Measurements from ENCODE around the gene LRRTM4. TPM values are rescaled to one million over a fixed set of nuclear protein-coding genes. Genes with fewer than 3 reads are reported as not detected.

The LRRTM4 gene
- total RNA-seq, 4 donors from 2014 or later, result 0.27 to 0.32 TPM; not detected in 2

DNA sequence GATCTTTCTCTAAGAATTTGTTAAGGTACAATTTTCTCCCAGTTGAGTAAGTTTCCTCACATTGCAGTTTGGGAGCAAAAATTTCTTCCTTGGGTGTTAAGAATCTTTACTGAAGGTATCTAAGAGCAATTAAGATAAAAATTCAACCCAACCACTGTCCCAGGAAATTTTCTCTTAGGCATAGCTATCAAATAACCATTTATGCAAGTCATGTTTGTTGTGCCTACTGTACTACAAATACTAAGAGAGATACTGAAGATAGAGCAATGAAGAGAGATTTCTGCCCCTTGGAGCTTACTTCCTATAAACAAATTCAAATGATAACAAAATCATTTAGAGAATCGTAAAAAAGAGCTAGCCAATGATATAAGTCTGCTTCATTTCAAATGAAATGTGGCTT lies 402.8 kb downstream of the LRRTM4 start:
- H3K36me3 ChIP-seq, result no peaks in the 10 kb centered on the region
- H3K27me3 ChIP-seq, result no peaks in the 10 kb centered on the region
- no peaks in the 10 kb centered on the region for H3K4me1 ChIP-seq
- intact Hi-C loops (cut with DNase I; ENCODE audit: low total_unique reads) (no loop called here), in situ Hi-C loops (cut with MboI; ENCODE audit: low pct_ligation_motif_present in 1 of 4, low pct_unique_long_range_greater_than_20kb in 1 of 4, low sequenced_read_pairs in 3 of 4) (no loop called here)
- TF ChIP-seq EP300 (IDR thresholded peaks at IDR 0.05; ENCODE audit: low read depth) (no peak), POLR2A (IDR thresholded peaks at IDR 0.05) (no peak), POLR2AphosphoS5 (IDR thresholded peaks at IDR 0.05) (no peak)
- TF ChIP-seq, protein P1, sequence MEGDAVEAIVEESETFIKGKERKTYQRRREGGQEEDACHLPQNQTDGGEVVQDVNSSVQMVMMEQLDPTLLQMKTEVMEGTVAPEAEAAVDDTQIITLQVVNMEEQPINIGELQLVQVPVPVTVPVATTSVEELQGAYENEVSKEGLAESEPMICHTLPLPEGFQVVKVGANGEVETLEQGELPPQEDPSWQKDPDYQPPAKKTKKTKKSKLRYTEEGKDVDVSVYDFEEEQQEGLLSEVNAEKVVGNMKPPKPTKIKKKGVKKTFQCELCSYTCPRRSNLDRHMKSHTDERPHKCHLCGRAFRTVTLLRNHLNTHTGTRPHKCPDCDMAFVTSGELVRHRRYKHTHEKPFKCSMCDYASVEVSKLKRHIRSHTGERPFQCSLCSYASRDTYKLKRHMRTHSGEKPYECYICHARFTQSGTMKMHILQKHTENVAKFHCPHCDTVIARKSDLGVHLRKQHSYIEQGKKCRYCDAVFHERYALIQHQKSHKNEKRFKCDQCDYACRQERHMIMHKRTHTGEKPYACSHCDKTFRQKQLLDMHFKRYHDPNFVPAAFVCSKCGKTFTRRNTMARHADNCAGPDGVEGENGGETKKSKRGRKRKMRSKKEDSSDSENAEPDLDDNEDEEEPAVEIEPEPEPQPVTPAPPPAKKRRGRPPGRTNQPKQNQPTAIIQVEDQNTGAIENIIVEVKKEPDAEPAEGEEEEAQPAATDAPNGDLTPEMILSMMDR (IDR thresholded peaks at IDR 0.05), result no peak
- no peaks in the 10 kb centered on the region for H3K9me3 ChIP-seq
- H3K4me3 ChIP-seq, result no peak overlapping the region
- 76 to 90% methylated on average over 1 of the region's 1 CpG for WGBS, 2 donors (ENCODE audit: low coverage in 1 of 2)
- DNase-seq, result no peak
- no peak overlapping the region for H3K27ac ChIP-seq

DNA sequence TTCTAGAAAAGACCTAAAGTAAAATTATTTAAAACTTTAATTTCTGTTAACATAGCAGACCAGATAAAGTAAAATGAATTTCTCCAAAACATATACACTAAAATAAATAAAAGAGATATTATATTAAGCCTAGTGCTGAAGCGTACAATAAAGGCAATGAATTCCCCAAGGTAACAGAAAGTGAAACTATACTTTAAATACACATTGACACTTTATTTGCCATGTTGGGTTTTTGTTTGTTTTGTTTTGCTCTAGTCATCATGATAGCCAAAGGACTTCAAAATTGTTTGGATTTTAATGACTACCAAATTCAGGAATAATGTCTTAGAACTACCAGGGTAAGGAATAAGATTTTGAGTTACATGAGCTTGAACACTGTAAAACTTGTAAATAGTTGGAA lies 413.3 kb downstream of the LRRTM4 start:
- H3K27ac ChIP-seq, result no peak overlapping the region
- no peaks in the 10 kb centered on the region for H3K27me3 ChIP-seq
- 38 to 60% methylated on average over 1 of the region's 1 CpG for WGBS, 2 donors (ENCODE audit: low coverage in 1 of 2)
- in situ Hi-C loops (cut with MboI; ENCODE audit: low pct_ligation_motif_present in 1 of 4, low pct_unique_long_range_greater_than_20kb in 1 of 4, low sequenced_read_pairs in 3 of 4), result no loop called here
- no peak for DNase-seq
- no peak overlapping the region for H3K4me3 ChIP-seq
- no peaks in the 10 kb centered on the region for H3K9me3 ChIP-seq
- TF ChIP-seq POLR2A (IDR thresholded peaks at IDR 0.05), result no peak
- TF ChIP-seq EP300 (IDR thresholded peaks at IDR 0.05; ENCODE audit: low read depth), result no peak
- TF ChIP-seq, protein P1 (IDR thresholded peaks at IDR 0.05), result no peak
- TF ChIP-seq POLR2AphosphoS5 (IDR thresholded peaks at IDR 0.05), result no peak
- H3K4me1 ChIP-seq, result no peaks in the 10 kb centered on the region
- H3K36me3 ChIP-seq, result no peaks in the 10 kb centered on the region
- intact Hi-C loops (cut with DNase I; ENCODE audit: low total_unique reads), result no loop called here

DNA sequence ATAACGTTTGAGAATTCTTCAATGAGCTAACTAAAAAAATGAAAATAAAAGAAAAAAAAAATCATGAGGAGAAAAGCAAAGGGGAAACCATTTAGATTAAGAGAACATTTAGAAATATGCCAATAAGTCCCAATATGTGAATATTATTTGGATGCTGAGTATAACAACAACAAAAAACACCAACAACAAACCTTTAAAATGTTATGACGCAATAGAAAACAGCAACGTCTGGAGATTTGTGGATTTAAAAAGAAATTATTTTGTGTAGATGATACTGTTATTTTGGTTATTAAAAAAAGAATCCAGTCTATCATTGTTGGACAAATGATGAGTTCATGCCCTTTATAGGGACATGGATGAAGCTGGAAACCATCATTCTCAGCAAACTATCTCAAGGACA lies 417.2 kb downstream of the LRRTM4 start:
- Histone ChIP-seq H3K36me3 (no peaks in the 10 kb centered on the region), H3K27me3 (no peaks in the 10 kb centered on the region), H3K9me3 (no peaks in the 10 kb centered on the region), H3K4me1 (no peaks in the 10 kb centered on the region), H3K4me3 (no peak overlapping the region), H3K27ac (no peak overlapping the region)
- in situ Hi-C loops (cut with MboI; ENCODE audit: low pct_ligation_motif_present in 1 of 4, low pct_unique_long_range_greater_than_20kb in 1 of 4, low sequenced_read_pairs in 3 of 4), result no loop called here
- WGBS, 2 donors (ENCODE audit: low coverage in 1 of 2), result 70 to 72% methylated on average over 3 of the region's 3 CpGs
- intact Hi-C loops (cut with DNase I; ENCODE audit: low total_unique reads), result no loop called here
- TF ChIP-seq POLR2AphosphoS5 (IDR thresholded peaks at IDR 0.05) (no peak), POLR2A (IDR thresholded peaks at IDR 0.05) (no peak), EP300 (IDR thresholded peaks at IDR 0.05; ENCODE audit: low read depth) (no peak)
- TF ChIP-seq, protein P1 (IDR thresholded peaks at IDR 0.05), result no peak
- no peak for DNase-seq

GRCh38 chr2:77104554-77104953 lies 417.6 kb downstream of the LRRTM4 start:
- no peaks in the 10 kb centered on the region for H3K9me3 ChIP-seq
- H3K27me3 ChIP-seq, result no peaks in the 10 kb centered on the region
- H3K4me1 ChIP-seq, result no peaks in the 10 kb centered on the region
- TF ChIP-seq POLR2A (IDR thresholded peaks at IDR 0.05) (no peak), POLR2AphosphoS5 (IDR thresholded peaks at IDR 0.05) (no peak), EP300 (IDR thresholded peaks at IDR 0.05; ENCODE audit: low read depth) (no peak)
- TF ChIP-seq, protein P1 (IDR thresholded peaks at IDR 0.05), result no peak
- in situ Hi-C loops (cut with MboI; ENCODE audit: low pct_ligation_motif_present in 1 of 4, low pct_unique_long_range_greater_than_20kb in 1 of 4, low sequenced_read_pairs in 3 of 4) (no loop called here), intact Hi-C loops (cut with DNase I; ENCODE audit: low total_unique reads) (no loop called here)
- WGBS, 2 donors (ENCODE audit: low coverage in 1 of 2), result 65 to 70% methylated on average over 6 of the region's 6 CpGs
- H3K4me3 ChIP-seq, result no peak overlapping the region
- H3K36me3 ChIP-seq, result no peaks in the 10 kb centered on the region
- no peak overlapping the region for H3K27ac ChIP-seq
- no peak for DNase-seq

Measured in transverse colon (tissue), 4 donors.